ENCODE data around the gene SCGN. TPM values are rescaled to one million over a fixed set of nuclear protein-coding genes. Genes with fewer than 3 reads are reported as not detected.

SCGN gene
- total RNA-seq, 1 donor from 2014 or later: not detected

- no peak for DNase-seq (ENCODE audit: low spot score in 2 of 2, unreplicated experiment in 2 of 2)
- TF ChIP-seq CTCF (IDR thresholded peaks at IDR 0.05; ENCODE audit: unreplicated experiment): no peak
- Mint-ChIP-seq H3K36me3 (no peaks in the 10 kb centered on the region), H3K4me1 (peaks cover 13% of the 10 kb centered on the region), H3K27me3 (ENCODE audit: low read depth) (peaks cover 8% of the 10 kb centered on the region), H3K9me3 (peaks cover 4% of the 10 kb centered on the region), H3K4me3 (no peak overlapping the region), H3K27ac (no peak overlapping the region)
These were observed 98.9 kb downstream of the SCGN start for GRCh38 chr6:25750906-25751305.

Other genes with a start within 250 kb of the SCGN start
- gene SLC17A4, start 102.5 kb downstream of the SCGN start, total RNA-seq: 0.09 to 0.16 TPM in 2 of 3 replicates, not detected in the other
- gene SLC17A1, start 179.8 kb downstream of the SCGN start, total RNA-seq: not detected in 3 replicates
- not detected in 3 replicates for gene SLC17A3, start 222.0 kb downstream of the SCGN start, total RNA-seq

All from mesothelial cell of epicardium (in vitro differentiated cells).